LoVo (cell line): ENCODE results near the gene CDH26.
"Not testable (repeated sequence)": the region's sequence is repeated elsewhere in the genome, so short reads cannot be mapped to it uniquely, and the experiment has no call there.

Source experiments
- DNase-seq: peaks from one replicate; pipeline ENCODE4 v3.0.0-alpha.2; 2016; ENCODE audit warnings: low spot score

CDH26 gene

GRCh38 chr20:60013296-60014139, 55.3 kb downstream of the CDH26 start:
- no peak for DNase-seq

DNA sequence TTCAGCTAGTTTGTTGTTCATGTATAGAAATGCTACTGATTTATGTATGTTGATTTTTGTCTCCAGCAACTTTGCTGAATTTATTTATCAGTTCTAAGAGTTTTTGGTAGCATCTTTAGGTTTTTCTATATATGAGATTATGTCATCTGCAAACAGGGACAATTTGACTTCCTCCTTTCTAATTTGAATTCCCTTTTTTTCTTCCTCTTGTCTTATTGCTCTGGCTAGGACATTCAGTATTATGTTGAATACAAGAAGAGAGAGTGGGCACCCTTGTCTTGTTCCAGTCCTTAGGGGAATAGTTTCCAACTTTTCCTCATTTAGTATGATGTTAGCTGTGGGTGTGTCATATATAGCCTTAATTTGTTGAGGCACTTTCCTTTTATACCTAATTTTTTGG, 58.2 kb downstream of the CDH26 start:
- no peak for DNase-seq

- DNase-seq = no peak
Observed at GRCh38 chr20:60020251-60020650, 62.0 kb downstream of the CDH26 start.

DNA sequence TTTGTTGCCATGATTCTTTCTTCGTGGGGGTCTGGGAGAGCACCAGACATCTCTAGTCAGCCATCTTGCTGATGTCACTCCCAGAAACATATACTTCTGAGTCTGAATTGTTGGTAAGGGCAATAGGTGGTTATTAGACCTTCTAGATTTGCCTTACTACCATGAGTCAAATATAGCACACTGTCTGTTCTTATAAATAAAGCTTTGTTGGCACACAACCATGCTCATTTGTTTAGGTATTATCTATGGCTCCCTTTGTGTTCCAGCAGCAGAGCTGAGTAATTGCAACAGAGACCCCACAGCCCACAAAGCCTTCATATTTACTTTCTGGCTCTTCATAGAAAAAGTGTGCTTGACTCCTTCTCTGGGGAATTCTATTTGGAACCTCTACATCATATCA, 62.9 kb downstream of the CDH26 start:
- DNase-seq = no peak

DNA sequence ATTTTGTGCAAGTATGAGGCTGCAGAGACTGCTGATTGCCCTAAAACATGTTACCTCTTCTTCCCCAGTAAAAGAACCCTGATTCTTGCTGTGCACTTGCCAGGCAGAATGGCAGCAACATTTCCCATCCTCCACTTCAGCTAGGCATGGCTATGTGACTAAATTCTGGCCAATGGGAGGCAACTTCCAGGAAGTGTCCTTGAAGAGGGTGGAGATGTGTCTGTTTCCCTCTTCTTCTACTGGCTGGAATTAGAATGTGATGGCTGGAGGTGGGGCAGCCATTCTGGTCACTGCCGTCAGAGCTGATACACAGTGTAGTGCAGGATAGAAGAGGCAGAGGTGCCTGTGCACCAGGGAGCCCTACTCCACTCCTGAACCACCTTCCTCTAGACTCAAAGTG, 64.6 kb downstream of the CDH26 start:
- DNase-seq = no peak

GRCh38 chr20:60024245-60024644, 66.0 kb downstream of the CDH26 start:
- no peak for DNase-seq

DNA sequence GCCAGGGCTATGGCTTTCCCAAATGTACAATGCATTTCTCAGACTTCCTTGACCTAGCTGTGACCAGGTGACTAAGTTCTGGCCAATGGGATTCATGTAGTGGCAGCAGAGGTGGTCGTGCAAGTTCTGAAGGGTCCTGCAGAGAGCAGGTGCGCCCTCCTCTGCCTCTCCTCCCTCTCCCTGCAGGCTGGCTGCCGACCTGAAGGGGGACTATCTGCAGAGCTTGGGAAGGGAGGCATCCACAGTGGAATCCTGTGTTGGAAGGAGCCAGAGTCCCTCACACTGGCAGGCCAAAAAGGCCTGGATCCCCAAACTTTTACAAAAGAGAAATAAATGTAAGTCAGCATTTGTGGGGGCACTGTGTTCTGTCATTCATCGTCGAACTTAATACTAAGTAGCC, 66.6 kb downstream of the CDH26 start:
- DNase-seq = no peak

GRCh38 chr20:60026010-60026409, 67.8 kb downstream of the CDH26 start:
- DNase-seq = no peak

DNA sequence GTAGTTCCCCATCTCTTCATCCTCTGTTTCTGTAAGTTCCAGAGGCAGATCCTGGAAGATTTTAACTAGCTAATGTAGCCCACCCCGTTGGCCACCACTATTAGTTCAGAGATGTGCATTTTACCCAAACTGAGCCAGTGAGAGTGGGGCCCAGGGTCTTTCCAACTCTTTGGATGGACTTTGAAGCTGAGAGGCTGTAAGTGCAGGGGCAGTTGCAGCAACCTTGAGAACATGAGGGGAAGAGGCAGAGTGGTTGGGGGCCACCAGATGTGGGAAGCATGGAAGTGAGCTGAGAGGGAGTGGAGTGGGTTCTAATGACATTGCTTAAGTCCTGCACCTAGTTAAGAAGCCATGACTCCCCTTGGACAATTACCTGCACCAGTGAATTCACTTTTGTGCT, 72.2 kb downstream of the CDH26 start:
- DNase-seq = no peak

DNA sequence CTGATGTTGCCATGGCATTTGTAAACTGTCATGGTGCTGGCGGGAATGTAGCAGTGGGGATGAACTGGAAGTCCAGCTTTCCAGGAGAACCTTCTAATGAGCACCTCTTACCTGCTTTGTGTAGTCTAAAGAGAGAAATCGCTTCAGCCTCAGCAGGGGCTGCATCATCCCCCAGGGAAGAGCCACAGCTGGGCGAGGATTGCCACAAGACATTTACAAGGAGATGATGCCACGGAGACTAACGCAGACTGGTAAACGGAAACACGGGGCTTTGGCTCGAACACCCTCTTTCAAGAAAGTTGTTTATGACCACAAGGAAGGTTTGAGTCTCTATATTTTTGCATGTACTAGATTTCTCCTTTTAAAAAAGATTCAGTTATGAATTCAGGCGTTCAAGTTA, 72.9 kb downstream of the CDH26 start:
- no peak for DNase-seq

- no peak for DNase-seq
Observed at GRCh38 chr20:60034231-60035110, 76.2 kb downstream of the CDH26 start.

GRCh38 chr20:60035486-60035885, 77.3 kb downstream of the CDH26 start:
- DNase-seq = no peak

GRCh38 chr20:60036346-60036745, 78.1 kb downstream of the CDH26 start:
- DNase-seq = no peak

- no peak for DNase-seq
Observed at GRCh38 chr20:60036746-60037499, 78.7 kb downstream of the CDH26 start.

DNA sequence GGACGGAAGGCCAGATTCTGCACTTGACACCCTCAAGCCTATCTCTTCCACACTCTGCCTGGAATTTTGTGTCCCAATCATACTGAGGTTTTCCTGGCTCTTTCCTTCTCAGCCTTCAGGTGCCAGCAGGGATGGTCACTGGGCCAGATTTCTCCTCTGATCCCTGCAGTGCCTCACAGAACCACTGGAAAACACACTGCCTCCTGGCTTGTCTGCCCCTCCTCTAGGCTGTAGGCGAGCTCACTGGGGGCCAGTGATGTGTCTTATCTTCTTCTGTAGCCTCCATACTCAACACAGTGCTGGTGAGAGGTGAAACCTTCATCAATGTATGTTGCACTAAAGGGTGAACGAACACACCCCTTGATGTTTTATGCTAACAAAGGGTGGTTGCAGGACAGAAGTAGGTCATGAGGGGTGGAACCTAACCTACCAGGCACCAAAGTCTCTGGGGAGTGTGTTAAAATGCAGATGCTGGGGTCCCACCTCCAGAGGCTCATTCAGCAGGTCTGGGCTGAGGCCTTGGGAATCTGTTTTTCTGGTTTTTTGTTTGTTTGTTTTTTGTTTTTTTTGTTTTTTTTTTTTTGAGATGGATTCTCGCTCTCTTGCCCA, 80.3 kb downstream of the CDH26 start:
- DNase-seq = no peak

DNA sequence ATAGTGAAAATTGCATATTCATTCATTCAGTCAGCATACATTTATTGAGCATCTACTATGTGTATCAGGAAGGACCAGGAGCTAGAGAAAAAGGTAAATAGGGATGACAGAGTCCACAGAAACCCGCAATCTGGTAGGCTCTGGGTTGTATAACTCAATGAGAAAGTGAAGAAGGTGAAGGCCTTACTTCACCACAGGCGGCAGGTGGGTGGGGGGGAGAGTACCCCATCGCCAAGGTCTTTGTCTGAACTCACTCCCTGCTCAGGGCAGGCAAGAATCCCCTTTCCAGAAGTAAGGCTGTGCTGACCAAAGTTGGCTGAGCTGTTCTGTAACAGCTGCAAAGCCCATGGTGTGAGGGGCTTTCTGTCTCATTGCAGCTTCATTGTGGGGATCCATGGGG, 81.3 kb downstream of the CDH26 start:
- no peak for DNase-seq

DNA sequence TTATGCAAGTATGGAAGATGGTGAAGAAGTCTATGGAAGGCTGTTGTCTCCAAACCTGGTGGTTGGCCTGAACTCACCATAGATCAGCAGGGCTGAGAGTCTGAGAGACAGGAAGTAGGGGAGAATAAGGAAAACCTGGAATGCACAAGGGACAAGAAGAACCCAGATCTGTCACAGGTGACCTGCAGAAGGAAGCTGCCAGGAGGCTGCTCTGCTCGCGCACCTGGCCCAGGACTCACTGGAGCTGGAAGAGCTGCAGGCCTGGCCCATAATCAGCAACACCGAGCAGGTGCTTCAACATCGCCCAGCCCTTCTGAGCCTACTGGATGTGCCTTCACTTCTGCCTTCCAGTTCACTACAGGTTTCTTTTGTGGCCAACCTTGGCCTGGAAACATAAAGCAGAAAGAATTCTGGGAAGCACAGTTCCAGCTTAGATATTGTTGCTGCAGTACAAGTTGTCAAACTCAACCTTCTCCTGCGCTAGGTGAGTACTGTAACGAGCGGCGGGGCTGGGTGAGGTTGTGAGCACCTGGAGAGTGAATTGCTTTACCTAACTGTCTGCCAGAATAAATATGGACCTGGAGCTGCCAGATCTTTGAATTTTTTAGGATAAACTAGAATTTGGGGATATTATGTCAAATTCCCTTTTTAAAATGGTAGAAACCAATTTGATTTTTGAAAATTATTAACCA, 82.4 kb downstream of the CDH26 start:
- no peak for DNase-seq

- DNase-seq = not testable (repeated sequence)
Observed at GRCh38 chr20:60041436-60042165, 83.4 kb downstream of the CDH26 start.

GRCh38 chr20:60043435-60043834, 85.2 kb downstream of the CDH26 start:
- no peak for DNase-seq

GRCh38 chr20:60046011-60046413, 87.8 kb downstream of the CDH26 start:
- no peak for DNase-seq

DNA sequence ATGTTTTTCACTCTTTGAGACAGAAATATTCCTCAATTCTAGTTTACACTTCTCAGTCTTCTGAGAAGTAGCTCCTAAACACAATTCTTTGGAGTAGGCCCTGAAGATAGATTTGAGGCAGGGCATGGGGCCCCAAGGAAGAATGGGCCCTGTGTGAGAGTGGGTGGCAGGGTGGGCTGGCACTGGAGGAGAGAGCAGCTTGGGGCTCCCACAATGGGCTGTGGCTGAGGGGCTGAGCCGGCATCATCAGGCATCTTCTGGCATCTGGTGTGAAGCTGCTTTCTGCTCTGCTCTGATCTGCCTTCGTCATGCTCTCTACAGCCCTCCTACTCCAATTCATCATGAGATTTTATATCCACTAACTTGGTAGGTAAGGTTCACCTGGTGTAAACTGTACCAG, 88.2 kb downstream of the CDH26 start:
- DNase-seq = no peak
